Stimulated activated CD8-positive, alpha-beta memory T cell treated with anti-CD3 and anti-CD28 coated beads, Interleukin-7, amount 100 ng/mL, for 48 hours (primary cell): Measurements from ENCODE around the gene LMAN2L.

Experiments
- DNase-seq, 2 donors: peaks; one replicate each; pipeline ENCODE4 v3.0.0-alpha.2; 2020; ENCODE audit warnings: low read depth in 1 of 2; ENCODE audit errors: extremely low read depth in 1 of 2

The LMAN2L gene

DNA sequence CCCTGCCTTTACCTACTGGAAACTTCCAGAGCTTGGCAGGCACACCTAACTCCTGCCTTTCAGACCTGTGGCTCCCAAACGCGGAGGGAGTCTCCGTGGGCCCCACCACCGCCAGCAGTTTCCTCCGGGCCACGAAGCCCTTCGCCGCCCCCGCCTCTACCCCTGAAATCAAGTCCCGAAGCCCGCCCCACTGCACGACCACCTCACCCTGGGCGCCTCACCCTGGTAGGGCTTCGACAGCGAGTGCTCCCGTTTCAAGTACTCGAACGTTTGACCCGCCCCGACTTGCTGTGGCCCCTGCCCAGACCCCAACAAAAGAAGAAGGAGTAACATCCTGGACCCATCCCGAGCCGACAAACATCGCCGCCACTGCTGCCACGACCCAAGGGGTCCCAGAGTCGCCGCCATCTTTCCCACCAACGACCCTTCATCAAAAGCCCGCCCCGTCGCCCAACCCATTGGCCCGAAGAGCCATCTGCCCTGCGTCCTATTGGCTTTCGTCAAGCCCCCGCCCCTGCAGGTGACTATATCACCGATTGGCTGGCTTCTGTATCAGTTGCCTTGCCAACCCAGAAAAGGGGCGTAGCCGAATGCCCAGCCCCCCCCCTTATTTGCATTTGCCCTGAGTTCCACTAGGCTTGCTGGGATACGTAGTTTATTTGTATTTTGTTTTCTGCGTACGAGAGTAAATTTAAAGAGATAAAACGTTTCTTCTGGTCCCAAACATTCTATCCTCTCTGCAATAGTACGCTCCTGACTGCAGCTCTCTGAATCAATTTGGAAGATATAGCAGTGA lies at the start of gene LMAN2L:
TSS of gene LMAN2L (minus strand) at position 432 of the 796 bp plus-strand sequence. CDS start at position 408, 24 bp downstream.
- peak; percentile 81 to 99 for DNase-seq

DNA sequence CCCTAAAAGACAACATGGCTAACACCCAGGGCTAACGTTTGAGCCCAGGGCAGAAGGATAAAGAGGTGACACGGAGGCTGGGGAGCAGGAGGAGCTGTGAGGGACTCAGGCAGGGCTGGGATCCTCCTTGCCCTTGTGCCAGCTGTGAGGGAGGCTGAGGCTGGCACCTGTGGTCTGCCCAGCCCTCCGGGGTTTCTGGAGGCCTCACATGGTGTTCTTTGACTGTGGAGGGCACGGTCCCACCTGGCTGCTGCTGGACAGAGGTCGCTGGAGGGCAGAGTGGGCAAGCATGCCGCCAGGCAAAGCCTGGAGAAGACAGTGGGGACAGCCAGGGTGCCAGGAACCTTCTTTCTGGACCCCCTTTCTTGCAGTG lies 49.4 kb upstream of the LMAN2L start:
- DNase-seq: no peak

DNA sequence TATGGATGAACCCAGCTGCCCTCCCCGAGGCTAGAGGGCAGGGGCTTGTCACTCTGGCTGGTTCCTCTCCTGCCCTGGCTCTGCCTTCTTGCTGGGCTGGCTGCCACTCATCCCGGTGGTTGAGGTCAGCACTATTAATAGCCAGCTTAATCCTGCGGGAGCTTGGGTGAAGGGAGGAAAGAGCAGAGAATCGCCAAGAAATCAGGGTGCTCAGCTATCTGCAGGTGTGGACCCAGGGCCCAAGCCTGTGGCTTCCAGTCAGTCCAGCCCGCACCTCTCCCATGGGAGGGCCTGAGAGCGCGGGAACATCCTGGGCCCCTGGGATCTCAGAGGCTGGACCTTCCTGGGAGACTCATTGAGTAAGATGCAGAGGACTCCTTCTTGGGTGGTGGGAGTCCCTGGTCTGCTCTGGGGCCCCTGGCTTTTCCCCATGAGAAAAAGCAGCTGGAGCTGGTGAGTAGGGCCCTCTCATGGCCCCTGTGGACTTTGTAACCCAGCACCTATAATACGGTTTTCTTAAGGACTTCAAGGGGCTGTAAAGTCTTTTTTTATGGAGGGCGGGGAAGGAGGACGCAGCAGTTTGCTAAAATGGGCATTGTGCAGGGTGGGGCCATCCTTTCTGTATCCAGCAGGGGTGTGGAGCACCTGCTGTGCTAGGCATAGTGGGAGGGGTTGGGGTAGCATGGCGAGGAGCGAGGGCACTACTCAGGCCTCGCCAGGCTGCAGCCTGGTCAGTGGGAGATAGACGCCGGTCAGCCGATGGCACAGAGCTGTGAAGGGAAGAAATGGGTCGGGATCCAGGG lies 48.8 kb upstream of the LMAN2L start:
- no peak for DNase-seq

GRCh38 chr2:96787411-96787810 lies 47.5 kb upstream of the LMAN2L start:
- no peak for DNase-seq

DNA sequence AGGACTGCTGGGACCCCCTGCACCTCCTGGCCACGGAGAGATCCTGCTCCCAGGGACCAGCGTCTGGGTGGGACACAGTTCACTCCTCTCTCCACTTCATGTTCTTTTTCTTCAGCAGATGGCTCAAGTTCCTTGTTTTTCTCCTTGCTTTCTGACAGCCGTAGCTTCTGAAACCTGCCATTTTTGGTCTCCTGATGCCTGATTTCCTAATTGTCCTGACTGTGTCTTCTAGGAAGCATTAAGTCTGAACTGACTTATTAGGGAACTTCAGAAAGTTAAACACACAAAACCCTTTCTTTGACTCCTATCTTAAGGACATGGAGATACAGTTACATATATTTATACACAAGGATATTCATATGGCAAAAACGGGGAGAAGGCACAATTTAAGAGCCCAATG lies 43.5 kb upstream of the LMAN2L start:
- DNase-seq: no peak

- no peak for DNase-seq
These were observed 35.3 kb upstream of the LMAN2L start for GRCh38 chr2:96775160-96775559.

DNA sequence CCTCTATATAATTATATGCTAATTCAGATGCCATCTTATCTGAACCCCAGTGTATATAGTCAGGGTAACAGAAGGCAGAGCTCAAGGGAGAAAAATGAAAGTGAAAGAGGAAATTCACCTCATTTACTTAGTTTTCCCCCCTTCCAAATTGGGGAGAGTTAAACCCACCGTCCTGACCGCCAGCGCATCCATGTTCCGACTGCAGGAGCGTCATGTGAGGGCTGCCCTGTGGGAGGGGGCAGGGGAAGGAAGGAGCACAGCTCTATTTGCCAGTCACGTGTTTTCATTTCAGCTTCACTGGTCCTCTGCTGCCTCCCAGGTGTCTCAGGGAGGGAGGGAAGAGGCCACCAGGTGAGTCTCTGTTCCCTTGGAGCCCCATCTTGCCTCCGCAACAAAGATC lies 34.1 kb upstream of the LMAN2L start:
- no peak for DNase-seq

- DNase-seq: peak in 1 of 2 donors; percentile 24
These were observed 33.2 kb upstream of the LMAN2L start for GRCh38 chr2:96772903-96773671.

DNA sequence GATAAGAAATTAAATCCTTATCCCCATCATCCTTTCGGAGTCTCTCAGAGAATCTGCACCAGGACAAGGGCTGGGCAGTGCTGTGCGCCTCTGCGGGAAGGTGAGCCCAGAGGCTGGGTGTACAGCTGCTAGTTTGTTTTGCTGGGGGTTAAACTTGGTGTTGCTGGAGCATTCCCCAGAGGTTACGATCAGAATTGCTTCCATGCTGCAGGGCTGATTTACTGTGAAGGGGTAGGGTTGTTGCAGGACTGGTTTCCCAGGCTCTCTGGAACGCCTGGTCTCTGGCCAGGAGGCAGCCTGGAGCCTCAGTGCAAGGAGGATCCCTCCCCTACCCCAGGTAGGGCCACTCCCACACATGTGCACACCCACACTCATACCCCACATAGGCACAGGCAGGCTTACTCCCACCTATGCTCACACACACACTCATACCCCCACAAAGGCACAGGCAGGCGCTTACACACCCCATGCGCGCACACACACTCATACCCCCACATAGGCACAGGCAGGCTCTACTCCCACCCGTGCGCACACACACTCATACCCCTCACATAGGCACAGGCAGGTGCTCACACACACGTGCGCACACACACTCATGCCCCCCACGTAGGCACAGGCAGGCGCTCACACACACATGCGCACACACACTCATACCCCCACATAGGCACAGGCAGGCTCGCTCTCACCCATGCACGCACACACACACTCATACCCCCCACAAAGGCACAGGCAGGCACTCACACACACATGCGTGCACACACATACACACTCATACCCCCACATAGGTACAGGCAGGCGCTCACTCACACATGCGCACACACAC lies 32.1 kb upstream of the LMAN2L start:
- DNase-seq: no peak

- no peak for DNase-seq
These were observed 30.8 kb upstream of the LMAN2L start for GRCh38 chr2:96770442-96771202.

- DNase-seq: no peak
These were observed 29.9 kb upstream of the LMAN2L start for GRCh38 chr2:96769814-96770213.

DNA sequence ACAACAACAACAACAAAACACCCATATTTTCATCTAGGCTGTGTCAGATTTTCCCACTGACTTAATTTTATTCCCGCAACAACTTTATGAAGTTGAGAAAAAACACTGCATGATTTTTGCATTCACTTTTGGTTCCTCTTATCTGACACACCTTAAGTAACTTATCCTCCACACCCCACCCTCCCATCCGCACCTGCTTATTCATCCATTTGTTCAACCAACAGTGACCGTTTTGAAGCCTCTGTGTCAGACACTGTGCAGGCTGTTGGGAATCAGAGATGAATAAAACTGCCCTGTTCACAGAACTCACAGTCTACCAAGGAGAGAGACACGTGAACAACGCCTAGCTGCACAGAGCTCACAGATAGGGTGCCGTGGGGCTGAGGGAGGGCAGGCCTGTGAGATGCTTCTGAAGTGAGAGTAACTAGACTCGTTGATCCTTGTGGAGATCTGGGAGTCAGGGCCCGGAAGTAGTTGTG lies 28.3 kb upstream of the LMAN2L start:
- no peak for DNase-seq

DNA sequence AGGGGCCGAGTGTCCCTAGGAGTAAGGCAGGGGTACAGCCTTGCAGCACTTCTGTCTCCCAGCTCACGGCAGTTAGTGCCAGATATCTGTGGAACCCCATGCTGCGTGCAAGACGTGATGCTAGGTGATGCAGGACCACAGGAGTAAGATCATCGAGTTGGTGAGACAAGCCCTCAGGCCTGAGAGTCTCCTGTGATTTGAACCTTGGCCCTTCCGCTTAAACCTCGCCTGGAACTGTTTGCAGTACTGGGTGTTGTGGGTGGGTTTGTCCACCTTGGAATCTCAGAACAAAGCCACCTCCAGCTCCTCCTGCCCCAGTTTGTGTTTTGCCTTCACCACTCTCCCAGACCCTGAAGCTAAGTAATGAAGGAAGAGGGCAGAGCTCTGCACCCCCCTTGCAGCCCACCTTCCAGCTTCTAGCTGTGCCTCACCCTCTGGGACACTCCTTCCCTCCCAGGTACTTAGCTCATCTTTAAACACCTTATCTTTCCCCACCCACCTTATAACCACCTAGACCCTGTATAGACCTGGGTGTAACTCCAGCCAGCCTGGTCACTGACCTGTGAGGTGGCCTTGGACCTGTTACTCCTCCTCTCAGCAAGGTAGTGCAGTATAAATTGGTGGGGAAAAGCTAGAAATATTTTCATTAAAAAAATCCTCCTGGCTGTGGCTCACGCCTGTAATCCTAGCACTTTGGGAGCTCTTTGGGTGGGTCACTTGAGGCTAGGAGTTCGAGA lies 27.4 kb upstream of the LMAN2L start:
- DNase-seq: no peak

- no peak for DNase-seq
These were observed 24.4 kb upstream of the LMAN2L start for GRCh38 chr2:96764253-96764637.

GRCh38 chr2:96763511-96764252 lies 23.8 kb upstream of the LMAN2L start:
- DNase-seq: no peak

GRCh38 chr2:96762529-96763311 lies 22.9 kb upstream of the LMAN2L start:
- DNase-seq: no peak

GRCh38 chr2:96760986-96761832 lies 21.3 kb upstream of the LMAN2L start:
- DNase-seq: no peak
